Umbilical cord (tissue), 2 donors: ENCODE results near the gene TMEM179. TPM values are rescaled to one million over a fixed set of nuclear protein-coding genes. Genes with fewer than 3 reads are reported as not detected.

ENCODE experiments used
- DNase-seq: peaks from one replicate; pipeline ENCODE4 v3.0.0-alpha.2; 2015; ENCODE audit warnings: low spot score
- total RNA-seq: library from RNA; depleted of rRNA; stranded (reverse); fragments of >200 nt; gene quantifications from one replicate; pipeline ENCODE4 v1.2.3, GENCODE V29; 2014; ENCODE audit warnings: low replicate concordance; ENCODE audit not compliant: insufficient read depth

TMEM179 gene
- total RNA-seq, 1 donor from 2014 or later, result 9.1 TPM

- DNase-seq, result peak; percentile 70
These were observed 4.4 kb downstream of the TMEM179 start for GRCh38 chr14:104600141-104600643.

- no peak for DNase-seq
These were observed 5.1 kb downstream of the TMEM179 start for GRCh38 chr14:104599446-104599845.

GRCh38 chr14:104598910-104599273 lies 5.7 kb downstream of the TMEM179 start:
- no peak for DNase-seq

GRCh38 chr14:104598039-104598909 lies 6.3 kb downstream of the TMEM179 start:
- DNase-seq, result no peak

- no peak for DNase-seq
These were observed 7.0 kb downstream of the TMEM179 start for GRCh38 chr14:104597576-104597975.

GRCh38 chr14:104596927-104597351 lies 7.6 kb downstream of the TMEM179 start:
- DNase-seq, result no peak

- no peak for DNase-seq
These were observed 8.1 kb downstream of the TMEM179 start for GRCh38 chr14:104596451-104596918.

- no peak for DNase-seq
These were observed 8.6 kb downstream of the TMEM179 start for GRCh38 chr14:104595911-104596450.

GRCh38 chr14:104595116-104595675 lies 9.4 kb downstream of the TMEM179 start:
- no peak for DNase-seq

GRCh38 chr14:104594310-104595046 lies 10.1 kb downstream of the TMEM179 start:
- no peak for DNase-seq

GRCh38 chr14:104593710-104594136 lies 10.8 kb downstream of the TMEM179 start:
- no peak for DNase-seq

GRCh38 chr14:104593241-104593701 lies 11.3 kb downstream of the TMEM179 start:
- no peak for DNase-seq

GRCh38 chr14:104592785-104593184 lies 11.8 kb downstream of the TMEM179 start:
- no peak for DNase-seq

GRCh38 chr14:104592292-104592672 lies 12.3 kb downstream of the TMEM179 start:
- no peak for DNase-seq

- DNase-seq, result no peak
These were observed 12.9 kb downstream of the TMEM179 start for GRCh38 chr14:104591506-104592291.

GRCh38 chr14:104591031-104591430 lies 13.5 kb downstream of the TMEM179 start:
- DNase-seq, result no peak

- no peak for DNase-seq
These were observed 14.2 kb downstream of the TMEM179 start for GRCh38 chr14:104590240-104590965.

- DNase-seq, result no peak
These were observed 15.0 kb downstream of the TMEM179 start for GRCh38 chr14:104589338-104590195.
